ENCODE results near the gene FBXL20. TPM values are rescaled to one million over a fixed set of nuclear protein-coding genes. Genes with fewer than 3 reads are reported as not detected.

The FBXL20 gene
- total and polyA plus RNA-seq, 9 of the 15 experiments (the other 6 are each of a cell fraction or from before 2014, with no cell fraction given) = 1.8 to 15.1 (median 5.6) TPM

- H3K4me1 ChIP-seq (replicated peaks in 1 of 2; ENCODE audit: control insufficient read depth in 2 of 2, insufficient read depth in 2 of 2, low read length in 2 of 2) = peaks cover 0 to 32% of the 10 kb centered on the region in 2 experiments; a peak in 3 of 5 replicates
- ChIA-PET POLR2A (interaction anchor here (0.6 to 1.2 kb wide), 4 partner anchors 9 to 210 kb away, joined by 3 to 6 read pairs (median 4); partner anchors contain the start of gene RPL19), CTCF (ENCODE audit: low intra/inter-chr PET ratio) (no interaction called here)
- intact Hi-C loops (cut with micrococcal nuclease) = no loop called here
- no peak overlapping the region for H3K9ac ChIP-seq (ENCODE audit: insufficient read depth in 1 of 2, low read depth in 2 of 2, low read length in 2 of 2)
- peaks cover under 1 to 55% of the 10 kb centered on the region in 2 experiments; a peak in 3 of 5 replicates for H3K27me3 ChIP-seq (ENCODE audit: control insufficient read depth in 2 of 2, insufficient read depth in 2 of 2, low read length in 2 of 2)
- no peak overlapping the region for H3K4me2 ChIP-seq (ENCODE audit: insufficient read depth, low read length)
- H3K9me1 ChIP-seq (ENCODE audit: control insufficient read depth, insufficient read depth, low read length) = peaks cover 4% of the 10 kb centered on the region
- no peaks in the 10 kb centered on the region for H3K36me3 ChIP-seq (ENCODE audit: control insufficient read depth, insufficient read depth, low read length)
- in situ Hi-C loops (cut with MboI) = no loop called here
- FAIRE-seq (no peak), ATAC-seq (no peak), DNase-seq (ENCODE audit: extremely low read depth in 1 of 4, low spot score in 3 of 4) (no peak)
- H3K4me3 ChIP-seq = no peak overlapping the region
- TF ChIP-seq NKRF (IDR thresholded peaks at IDR 0.05; ENCODE audit: borderline replicate concordance) (no peak), FOXJ3 (CRISPR knock-in tag; IDR thresholded peaks at IDR 0.05) (no peak), ZNF76 (CRISPR knock-in tag; IDR thresholded peaks at IDR 0.05; ENCODE audit: borderline replicate concordance) (no peak), ZNF3 (CRISPR knock-in tag; IDR thresholded peaks at IDR 0.05) (no peak), NFRKB (IDR thresholded peaks at IDR 0.05; ENCODE audit: low read depth) (no peak), HOMEZ (CRISPR knock-in tag; IDR thresholded peaks at IDR 0.05) (no peak), ZFP36 (IDR thresholded peaks at IDR 0.05; ENCODE audit: low read depth, low read length, partially characterized antibody) (no peak), SRSF9 (IDR thresholded peaks at IDR 0.05; ENCODE audit: borderline replicate concordance, low read depth, low read length) (no peak), HNRNPUL1 (IDR thresholded peaks at IDR 0.05; ENCODE audit: low read length) (no peak), ZBTB43 (CRISPR knock-in tag; IDR thresholded peaks at IDR 0.05) (no peak), RFX7 (CRISPR knock-in tag; IDR thresholded peaks at IDR 0.05) (no peak)
- H4K20me1 ChIP-seq (replicated peaks; ENCODE audit: control insufficient read depth, insufficient read depth, low read length) = no peaks in the 10 kb centered on the region
- no peaks in the 10 kb centered on the region for H3K79me2 ChIP-seq (ENCODE audit: control insufficient read depth, insufficient read depth, low read length)
- H2AFZ ChIP-seq (ENCODE audit: low read depth, low read length) = no peak overlapping the region
- WGBS (ENCODE audit: insufficient coverage, low coverage, missing lambda C conversion rate) = 17% methylated on average over 16 of the region's 16 CpGs
- H3K9me3 ChIP-seq (replicated peaks; ENCODE audit: control insufficient read depth, insufficient read depth, low read depth, low read length) = no peaks in the 10 kb centered on the region
- H3K27ac ChIP-seq (ENCODE audit: extremely low read depth, low read depth, low read length) = no peak overlapping the region
- BruUV-seq (replicated peaks) = no TSS peak
These were observed 188.5 kb downstream of the FBXL20 start for GRCh38 chr17:39212841-39213480.
